Large intestine (tissue), 3 donors: Measurements from ENCODE around the gene OPRM1. TPM values are rescaled to one million over a fixed set of nuclear protein-coding genes. Genes with fewer than 3 reads are reported as not detected.
"Not testable (repeated sequence)": the region's sequence is repeated elsewhere in the genome, so short reads cannot be mapped to it uniquely, and the experiment has no call there.

Source experiments
- DNase-seq, 2 donors: peaks; one replicate each; pipeline versions ENCODE4 v3.0.0 to v3.0.0-alpha.2; 2013
- H3K27ac ChIP-seq: one replicate; pipeline ENCODE4 v1.5.1; 2013; ENCODE audit warnings: low read length
- H3K27me3 ChIP-seq: 2 replicates; pipeline ENCODE4 v1.6.1; 2013; ENCODE audit warnings: low read length; ENCODE audit not compliant: control insufficient read depth, insufficient read depth
- H3K36me3 ChIP-seq: 2 replicates; pipeline ENCODE4 v1.6.1; 2013; ENCODE audit warnings: low read length; ENCODE audit not compliant: control insufficient read depth, insufficient read depth
- H3K4me1 ChIP-seq: one replicate; pipeline ENCODE4 v1.6.1; 2013; ENCODE audit warnings: low read length; ENCODE audit not compliant: control insufficient read depth, insufficient read depth
- H3K4me3 ChIP-seq: one replicate; pipeline ENCODE4 v1.5.1; 2013; ENCODE audit warnings: low read length
- H3K9me3 ChIP-seq: one replicate; pipeline ENCODE4 v1.6.1; 2013; ENCODE audit warnings: mild to moderate bottlenecking, low read depth, low read length, moderate library complexity; ENCODE audit not compliant: control insufficient read depth
- WGBS: methylation state at CpG from one replicate; pipeline ENCODE4 v1.1.5; 2013; ENCODE audit warnings: low lambda C conversion rate; ENCODE audit not compliant: insufficient coverage; 5-methylcytosine and 5-hydroxymethylcytosine counted together
- polyA plus RNA-seq: library from polyadenylated mRNA; unstranded; fragments of 120-200 nt; gene quantifications from one replicate; pipeline ENCODE4 v1.2.1, GENCODE V29; 2013

OPRM1 gene
- polyA plus RNA-seq, 1 donor, result 0.67 TPM

GRCh38 chr6:154078596-154078995 is 39.6 kb downstream of the OPRM1 start:
- not testable (repeated sequence) for H3K9me3 ChIP-seq, DNase-seq, H3K4me3 ChIP-seq, H3K27me3 ChIP-seq, H3K4me1 ChIP-seq, H3K27ac ChIP-seq, H3K36me3 ChIP-seq
- WGBS, result 100% methylated on average over 2 of the region's 2 CpGs

GRCh38 chr6:154080461-154081189 is 41.6 kb downstream of the OPRM1 start:
- Histone ChIP-seq H3K4me1 (no peaks in the 10 kb centered on the region), H3K27ac (no peak overlapping the region), H3K9me3 (no peaks in the 10 kb centered on the region), H3K27me3 (no peaks in the 10 kb centered on the region), H3K36me3 (no peaks in the 10 kb centered on the region), H3K4me3 (no peak overlapping the region)
- WGBS, result 86% methylated on average over 4 of the region's 8 CpGs
- no peak for DNase-seq

- Histone ChIP-seq H3K27ac (no peak overlapping the region), H3K9me3 (no peaks in the 10 kb centered on the region), H3K4me1 (no peaks in the 10 kb centered on the region), H3K36me3 (no peaks in the 10 kb centered on the region), H3K4me3 (no peak overlapping the region), H3K27me3 (no peaks in the 10 kb centered on the region)
- WGBS, result 50% methylated on average over 1 of the region's 3 CpGs
- no peak for DNase-seq
Observed at GRCh38 chr6:154086510-154086909, 47.5 kb downstream of the OPRM1 start.

- WGBS, result 82% methylated on average over 3 of the region's 5 CpGs
- H3K36me3 ChIP-seq, result no peaks in the 10 kb centered on the region
- DNase-seq, result peak; percentile 1 to 6
- H3K9me3 ChIP-seq, result no peaks in the 10 kb centered on the region
- H3K4me1 ChIP-seq, result no peaks in the 10 kb centered on the region
- no peak overlapping the region for H3K27ac ChIP-seq
- H3K4me3 ChIP-seq, result no peak overlapping the region
- no peaks in the 10 kb centered on the region for H3K27me3 ChIP-seq
Observed at GRCh38 chr6:154092326-154092962, 53.4 kb downstream of the OPRM1 start.

GRCh38 chr6:154093231-154094044 is 54.4 kb downstream of the OPRM1 start:
- H3K27me3 ChIP-seq, result no peaks in the 10 kb centered on the region
- H3K27ac ChIP-seq, result no peak overlapping the region
- H3K4me1 ChIP-seq, result no peaks in the 10 kb centered on the region
- no CpG with 5 or more reads among the region's 8 CpGs for WGBS
- no peak for DNase-seq
- H3K4me3 ChIP-seq, result no peak overlapping the region
- H3K36me3 ChIP-seq, result no peaks in the 10 kb centered on the region
- no peaks in the 10 kb centered on the region for H3K9me3 ChIP-seq

GRCh38 chr6:154095571-154095970 is 56.5 kb downstream of the OPRM1 start:
- no peak overlapping the region for H3K4me3 ChIP-seq
- 100% methylated on average over 3 of the region's 5 CpGs for WGBS

GRCh38 chr6:154096316-154096715 is 57.3 kb downstream of the OPRM1 start:
- DNase-seq, result no peak
- H3K9me3 ChIP-seq, result peaks cover 2% of the 10 kb centered on the region
- H3K4me1 ChIP-seq, result no peaks in the 10 kb centered on the region
- H3K4me3 ChIP-seq, result no peak overlapping the region
- no peak overlapping the region for H3K27ac ChIP-seq
- WGBS, result 90% methylated on average over 2 of the region's 7 CpGs
- no peaks in the 10 kb centered on the region for H3K36me3 ChIP-seq
- H3K27me3 ChIP-seq, result no peaks in the 10 kb centered on the region

More at GRCh38 chr6:154095571-154095970, 56.5 kb downstream of the OPRM1 start:
- H3K9me3 ChIP-seq, result peaks cover 2% of the 10 kb centered on the region
- H3K4me1 ChIP-seq, result no peaks in the 10 kb centered on the region
- no peak overlapping the region for H3K27ac ChIP-seq
- H3K36me3 ChIP-seq, result no peaks in the 10 kb centered on the region
- no peak for DNase-seq
- no peaks in the 10 kb centered on the region for H3K27me3 ChIP-seq

GRCh38 chr6:154096834-154097233 is 57.8 kb downstream of the OPRM1 start:
- no peak for DNase-seq
- WGBS, result 78% methylated on average over 3 of the region's 3 CpGs
- Histone ChIP-seq H3K27ac (no peak overlapping the region), H3K4me3 (no peak overlapping the region), H3K4me1 (no peaks in the 10 kb centered on the region), H3K9me3 (peaks cover 2% of the 10 kb centered on the region), H3K27me3 (no peaks in the 10 kb centered on the region), H3K36me3 (no peaks in the 10 kb centered on the region)

GRCh38 chr6:154099211-154099610 is 60.2 kb downstream of the OPRM1 start:
- Histone ChIP-seq H3K27ac (no peak overlapping the region), H3K9me3 (peaks cover 2% of the 10 kb centered on the region)

GRCh38 chr6:154106251-154106650 is 67.2 kb downstream of the OPRM1 start:
- DNase-seq, result no peak
- no CpG with 5 or more reads among the region's 2 CpGs for WGBS

More at GRCh38 chr6:154099211-154099610, 60.2 kb downstream of the OPRM1 start:
- WGBS, result 96% methylated on average over 3 of the region's 4 CpGs
- Histone ChIP-seq H3K27me3 (no peaks in the 10 kb centered on the region), H3K4me3 (no peak overlapping the region), H3K4me1 (no peaks in the 10 kb centered on the region), H3K36me3 (no peaks in the 10 kb centered on the region)
- no peak for DNase-seq

More at GRCh38 chr6:154106251-154106650, 67.2 kb downstream of the OPRM1 start:
- Histone ChIP-seq H3K4me1 (no peaks in the 10 kb centered on the region), H3K4me3 (no peak overlapping the region), H3K9me3 (no peaks in the 10 kb centered on the region), H3K36me3 (no peaks in the 10 kb centered on the region), H3K27ac (no peak overlapping the region), H3K27me3 (no peaks in the 10 kb centered on the region)
